ENCODE data around the gene SRRT. TPM values are rescaled to one million over a fixed set of nuclear protein-coding genes. Genes with fewer than 3 reads are reported as not detected.
A peak's percentile ranks its signal among the peaks of the same experiment; 100 is the strongest.

Gene SRRT
- total RNA-seq, 2 experiments from 2014 or later, result 209 to 223 TPM

- no peak for DNase-seq
- CTCF ChIA-PET, result interaction anchor here (1.0 to 3.1 kb wide), 4 partner anchors 34 to 184 kb away, joined by 3 to 17 read pairs (median 9); no protein-coding TSS in a partner anchor
- intact Hi-C loops (cut with micrococcal nuclease), result no loop called here
- no peaks in the 10 kb centered on the region for H3K9me3 Mint-ChIP-seq
- peaks cover 37% of the 10 kb centered on the region for H3K27me3 Mint-ChIP-seq
- peaks cover 4% of the 10 kb centered on the region for H3K36me3 Mint-ChIP-seq
- H3K27ac Mint-ChIP-seq, result no peak overlapping the region
- no peak overlapping the region for H3K4me3 Mint-ChIP-seq
- peaks cover 21% of the 10 kb centered on the region for H3K4me1 Mint-ChIP-seq (ENCODE audit: low read depth)
- POLR2A ChIA-PET, result no interaction called here
These were observed 18.5 kb downstream of the SRRT start for GRCh38 chr7:100893318-100893895.

- intact Hi-C loops (cut with micrococcal nuclease), result loop anchor here (2.0 kb wide), 1 partner anchor 165 kb away; no protein-coding TSS in a partner anchor
- DNase-seq, result no peak
- ChIA-PET POLR2A (interaction anchor here (1.4 kb wide), 1 partner anchor 19 kb away, joined by 4 read pairs; the partner anchor contains the start of gene SRRT), CTCF (interaction anchor here (0.9 to 3.1 kb wide), 15 partner anchors 17 to 389 kb away, joined by 3 to 17 read pairs (median 6); partner anchors contain the start of genes SRRT and TRIM56)
- H3K36me3 Mint-ChIP-seq, result no peaks in the 10 kb centered on the region
- H3K4me1 Mint-ChIP-seq (ENCODE audit: low read depth), result peaks cover 18% of the 10 kb centered on the region
- H3K27ac Mint-ChIP-seq, result no peak overlapping the region
- H3K9me3 Mint-ChIP-seq, result no peaks in the 10 kb centered on the region
- H3K27me3 Mint-ChIP-seq, result peaks cover 37% of the 10 kb centered on the region
- no peak overlapping the region for H3K4me3 Mint-ChIP-seq
These were observed 19.2 kb downstream of the SRRT start for GRCh38 chr7:100893910-100894721.

GRCh38 chr7:100894860-100895700 is 20.2 kb downstream of the SRRT start:
- no peak overlapping the region for H3K27ac Mint-ChIP-seq
- DNase-seq, result peak; percentile 60
- H3K9me3 Mint-ChIP-seq, result no peaks in the 10 kb centered on the region
- CTCF ChIA-PET, result interaction anchor here (0.6 to 3.1 kb wide), 19 partner anchors 8 to 388 kb away, joined by 3 to 17 read pairs (median 4); partner anchors contain the start of genes SRRT and TRIM56
- POLR2A ChIA-PET, result interaction anchor here (1.4 kb wide), 1 partner anchor 20 kb away, joined by 4 read pairs; the partner anchor contains the start of gene SRRT
- no peaks in the 10 kb centered on the region for H3K36me3 Mint-ChIP-seq
- H3K4me1 Mint-ChIP-seq (ENCODE audit: low read depth), result peaks cover 17% of the 10 kb centered on the region
- peaks cover 40% of the 10 kb centered on the region for H3K27me3 Mint-ChIP-seq
- intact Hi-C loops (cut with micrococcal nuclease), result loop anchor here (2.0 to 5.0 kb wide), 3 partner anchors 72 to 182 kb away; partner anchors contain the start of gene MUC12
- no peak overlapping the region for H3K4me3 Mint-ChIP-seq

- H3K4me3 Mint-ChIP-seq, result peak within 1 kb of the TSS; percentile 46
- no peaks in the 10 kb centered on the region for H3K36me3 Mint-ChIP-seq
- intact Hi-C loops (cut with micrococcal nuclease), result loop anchor here (2.0 to 5.0 kb wide), 3 partner anchors 72 to 182 kb away; partner anchors contain the start of gene MUC12
- H3K4me1 Mint-ChIP-seq (ENCODE audit: low read depth), result peaks cover 12% of the 10 kb centered on the region
- no peak for DNase-seq
- H3K9me3 Mint-ChIP-seq, result no peaks in the 10 kb centered on the region
- H3K27me3 Mint-ChIP-seq, result peaks cover 41% of the 10 kb centered on the region
- H3K27ac Mint-ChIP-seq, result no peak within 1 kb of the TSS
- ChIA-PET CTCF (interaction anchor here (0.6 to 3.1 kb wide), 11 partner anchors 8 to 387 kb away, joined by 3 to 17 read pairs (median 5); no protein-coding TSS in a partner anchor), POLR2A (interaction anchor here (1.4 kb wide), 1 partner anchor 20 kb away, joined by 4 read pairs; the partner anchor contains the start of gene SRRT)
These were observed 20.7 kb downstream of the SRRT start, which contains the start of gene ACHE for GRCh38 chr7:100895701-100895955. Gene ACHE, minus strand, starts transcription at chr7:100895888. Its CDS starts 1,656 bp downstream, at chr7:100894232.

- H3K27me3 Mint-ChIP-seq, result peaks cover 46% of the 10 kb centered on the region
- no peak overlapping the region for H3K27ac Mint-ChIP-seq
- H3K4me1 Mint-ChIP-seq (ENCODE audit: low read depth), result peaks cover 11% of the 10 kb centered on the region
- DNase-seq, result no peak
- no peaks in the 10 kb centered on the region for H3K36me3 Mint-ChIP-seq
- H3K4me3 Mint-ChIP-seq, result peak overlapping the region; percentile 46
- ChIA-PET CTCF (interaction anchor here (0.6 to 4.3 kb wide), 11 partner anchors 9 to 387 kb away, joined by 3 to 37 read pairs (median 6); no protein-coding TSS in a partner anchor), POLR2A (interaction anchor here (1.4 kb wide), 1 partner anchor 21 kb away, joined by 4 read pairs; the partner anchor contains the start of gene SRRT)
- H3K9me3 Mint-ChIP-seq, result no peaks in the 10 kb centered on the region
- intact Hi-C loops (cut with micrococcal nuclease), result loop anchor here (2.0 to 5.0 kb wide), 3 partner anchors 71 to 181 kb away; partner anchors contain the start of gene MUC12
These were observed 21.2 kb downstream of the SRRT start for GRCh38 chr7:100895956-100896731.

GRCh38 chr7:100896732-100897608 is 22.1 kb downstream of the SRRT start:
- Mint-ChIP-seq H3K36me3 (no peaks in the 10 kb centered on the region), H3K9me3 (no peaks in the 10 kb centered on the region), H3K4me1 (ENCODE audit: low read depth) (peaks cover 7% of the 10 kb centered on the region), H3K27ac (no peak overlapping the region), H3K27me3 (peaks cover 39% of the 10 kb centered on the region), H3K4me3 (peak overlapping the region; percentile 26)
- intact Hi-C loops (cut with micrococcal nuclease), result loop anchor here (5.0 kb wide), 2 partner anchors 70 to 180 kb away; partner anchors contain the start of gene MUC12
- DNase-seq, result peak; percentile 62
- CTCF ChIA-PET, result interaction anchor here (0.7 to 4.3 kb wide), 4 partner anchors 22 to 379 kb away, joined by 3 to 37 read pairs (median 5); partner anchors contain the start of gene SRRT
- POLR2A ChIA-PET, result no interaction called here

- intact Hi-C loops (cut with micrococcal nuclease), result loop anchor here (5.0 kb wide), 2 partner anchors 69 to 179 kb away; partner anchors contain the start of gene MUC12
- H3K36me3 Mint-ChIP-seq, result no peaks in the 10 kb centered on the region
- peaks cover 7% of the 10 kb centered on the region for H3K4me1 Mint-ChIP-seq (ENCODE audit: low read depth)
- H3K9me3 Mint-ChIP-seq, result no peaks in the 10 kb centered on the region
- ChIA-PET POLR2A (no interaction called here), CTCF (interaction anchor here (0.8 to 4.3 kb wide), 7 partner anchors 8 to 385 kb away, joined by 3 to 37 read pairs (median 7); partner anchors contain the start of genes SRRT and UFSP1)
- H3K27ac Mint-ChIP-seq, result no peak overlapping the region
- H3K27me3 Mint-ChIP-seq, result peaks cover 30% of the 10 kb centered on the region
- H3K4me3 Mint-ChIP-seq, result no peak overlapping the region
- no peak for DNase-seq
These were observed 23.0 kb downstream of the SRRT start for GRCh38 chr7:100897772-100898454.

GRCh38 chr7:100899432-100899831 is 24.5 kb downstream of the SRRT start:
- Mint-ChIP-seq H3K36me3 (no peaks in the 10 kb centered on the region), H3K4me1 (ENCODE audit: low read depth) (peaks cover 7% of the 10 kb centered on the region), H3K4me3 (no peak overlapping the region), H3K27me3 (peaks cover 27% of the 10 kb centered on the region), H3K27ac (no peak overlapping the region), H3K9me3 (no peaks in the 10 kb centered on the region)
- ChIA-PET POLR2A (no interaction called here), CTCF (interaction anchor here (1.9 to 4.3 kb wide), 3 partner anchors 159 to 383 kb away, joined by 7 to 37 read pairs (median 7); no protein-coding TSS in a partner anchor)
- intact Hi-C loops (cut with micrococcal nuclease), result loop anchor here (5.0 kb wide), 2 partner anchors 68 to 178 kb away; partner anchors contain the start of gene MUC12
- DNase-seq, result no peak

GRCh38 chr7:100900978-100901377 is 26.1 kb downstream of the SRRT start:
- Mint-ChIP-seq H3K36me3 (no peaks in the 10 kb centered on the region), H3K4me3 (no peak overlapping the region), H3K27ac (no peak overlapping the region), H3K27me3 (peaks cover 25% of the 10 kb centered on the region), H3K4me1 (ENCODE audit: low read depth) (peaks cover 5% of the 10 kb centered on the region), H3K9me3 (no peaks in the 10 kb centered on the region)
- intact Hi-C loops (cut with micrococcal nuclease), result no loop called here
- no peak for DNase-seq
- ChIA-PET CTCF (interaction anchor here (0.7 to 4.3 kb wide), 4 partner anchors 26 to 177 kb away, joined by 3 to 37 read pairs (median 5); partner anchors contain the start of gene SRRT), POLR2A (no interaction called here)
